ENCODE results near the gene CES3.
"Not testable (repeated sequence)": the region's sequence is repeated elsewhere in the genome, so short reads cannot be mapped to it uniquely, and the experiment has no call there.

Gene CES3

GRCh38 chr16:66974156-66974931, 13.3 kb downstream of the CES3 start:
- not testable (repeated sequence) for DNase-seq

- not testable (repeated sequence) for DNase-seq
Measured at GRCh38 chr16:66974932-66975246, 13.8 kb downstream of the CES3 start.

- no peak for DNase-seq
Measured at GRCh38 chr16:66975302-66975893, 14.3 kb downstream of the CES3 start.

DNA sequence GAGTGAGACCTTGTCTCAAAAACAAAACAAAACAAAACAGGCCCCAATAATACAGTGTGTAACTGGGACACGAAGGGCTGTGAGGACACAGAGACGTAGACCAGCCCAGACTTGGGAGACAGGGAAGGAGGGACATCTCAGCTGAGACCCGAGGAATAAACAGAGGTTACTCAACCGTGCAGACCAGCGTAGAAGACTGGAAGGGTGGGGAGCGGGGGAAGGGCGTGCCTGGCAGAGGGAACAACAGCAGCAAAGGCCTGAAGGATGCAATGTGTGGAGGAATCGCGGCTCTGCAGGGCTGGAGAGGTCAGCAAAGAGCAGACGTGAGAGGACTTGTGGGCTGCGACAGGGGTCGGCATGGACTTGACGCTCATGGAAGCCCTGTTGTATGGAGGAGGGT, 15.7 kb downstream of the CES3 start:
- DNase-seq = no peak

DNA sequence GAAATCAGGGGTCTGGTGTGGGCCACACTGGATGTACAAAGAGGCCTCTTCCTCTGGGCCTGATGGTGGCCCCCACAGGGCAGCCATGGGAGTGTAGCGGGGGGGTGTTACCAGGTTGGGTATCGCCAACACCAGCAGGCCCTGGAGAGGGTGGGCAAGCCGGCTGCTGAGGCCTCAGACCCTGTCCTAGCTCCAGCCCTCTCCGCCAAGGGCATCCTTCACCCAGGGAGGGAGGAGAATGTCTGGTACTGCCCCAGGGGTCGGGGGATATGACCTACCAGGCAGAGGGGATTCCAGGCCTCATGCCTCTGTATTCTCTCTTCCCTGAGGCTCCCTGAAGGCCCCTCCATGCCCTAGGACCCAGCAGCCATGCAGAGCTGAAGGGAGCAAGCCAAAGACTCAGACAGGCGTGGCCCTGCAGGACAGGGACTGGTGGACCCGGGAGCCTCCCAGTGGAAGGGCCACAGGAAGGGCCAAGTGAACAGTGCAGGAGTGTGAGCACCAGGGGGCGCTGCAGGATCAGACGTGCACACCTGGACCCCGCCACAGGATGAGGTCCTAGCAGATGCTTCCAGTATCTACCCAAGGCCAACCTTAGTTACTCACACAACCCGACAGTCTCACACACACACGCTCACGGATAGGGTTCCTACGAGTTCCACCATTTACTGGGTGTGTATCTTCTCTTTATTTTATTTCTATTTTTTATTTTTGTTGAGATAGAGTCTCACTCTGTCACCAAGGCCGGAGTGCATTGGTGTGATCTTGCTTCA, 16.5 kb downstream of the CES3 start:
- DNase-seq = peak; percentile 94

DNA sequence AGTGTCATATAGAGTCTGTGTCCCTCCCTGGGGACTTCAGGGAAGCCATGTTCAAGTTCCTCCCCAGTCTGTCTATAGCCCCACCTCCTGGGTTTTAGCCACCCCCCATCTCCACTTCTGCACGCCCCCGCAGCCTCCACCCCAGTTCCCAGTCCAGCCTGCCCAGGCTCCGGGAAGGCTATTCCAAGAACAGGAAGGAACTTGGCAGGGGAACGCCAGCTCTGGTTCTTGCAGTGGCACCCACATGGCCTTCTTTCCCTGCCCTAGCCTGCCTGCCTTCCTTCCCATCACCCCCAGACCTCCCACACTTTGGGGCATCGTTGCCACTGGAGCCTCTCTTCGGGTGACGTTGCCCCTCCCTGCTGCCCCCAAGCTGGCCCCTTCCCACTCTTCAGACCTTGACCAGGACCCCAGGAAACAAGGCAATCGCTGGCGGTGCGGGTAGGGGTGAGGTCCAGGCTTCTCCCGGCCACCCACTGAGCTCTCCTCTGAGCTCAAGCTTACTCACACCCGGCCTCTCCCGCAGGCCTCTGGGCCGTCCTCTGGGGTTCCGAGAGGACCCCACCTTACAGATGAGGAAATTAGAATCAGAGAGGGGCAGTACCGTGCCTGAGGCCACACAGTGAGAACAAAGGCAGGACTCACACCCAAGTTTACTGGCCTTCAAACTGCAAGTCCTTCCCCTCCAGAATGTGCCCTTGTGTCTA, 18.1 kb downstream of the CES3 start:
- DNase-seq = no peak

DNA sequence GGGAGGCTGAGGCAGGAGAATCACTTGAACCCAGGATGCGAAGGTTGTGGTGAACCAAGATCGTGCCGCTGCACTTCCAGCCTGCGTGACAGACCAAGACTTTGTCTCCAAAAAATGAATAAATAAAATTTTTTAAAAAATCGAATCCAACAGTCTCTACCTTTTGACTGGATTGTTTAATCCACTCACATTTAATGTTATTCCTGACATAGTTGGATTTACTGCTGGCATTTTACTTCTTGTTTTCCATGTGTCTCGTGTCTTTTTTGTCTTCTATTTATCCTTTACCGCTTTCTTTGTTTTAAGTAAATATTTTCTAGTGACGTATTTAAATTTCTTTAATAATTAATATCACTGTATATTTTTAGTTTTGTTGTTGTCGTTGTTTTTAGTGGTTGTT, 22.0 kb downstream of the CES3 start:
- no peak for DNase-seq

DNA sequence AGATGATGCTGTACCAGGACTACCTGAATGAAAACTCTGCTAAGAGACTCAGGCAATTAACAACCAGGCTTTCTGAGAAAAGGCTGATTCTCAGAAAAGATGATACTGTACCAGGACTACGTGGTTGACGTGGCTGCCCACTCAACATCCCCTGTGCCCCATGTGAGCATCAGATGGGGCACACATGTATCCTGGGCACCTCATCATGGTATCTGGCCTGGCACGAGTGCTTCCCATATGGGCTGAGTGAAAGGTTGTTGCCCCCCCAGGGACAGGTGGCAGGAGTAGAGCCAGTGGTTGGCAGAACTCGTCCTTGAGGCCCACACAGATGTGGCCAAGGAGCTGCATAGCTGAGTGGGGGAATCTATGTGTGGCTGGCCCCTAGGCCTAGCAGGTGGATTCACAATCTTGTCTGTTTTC, 23.8 kb downstream of the CES3 start:
- no peak for DNase-seq

GRCh38 chr16:66986559-66986958, 25.5 kb downstream of the CES3 start:
- DNase-seq = no peak

GRCh38 chr16:66988197-66988788, 27.2 kb downstream of the CES3 start, which contains the start of gene CES4A:
Gene CES4A (plus strand): TSS chr16:66988589. CDS start chr16:66988773, 184 bp downstream.
- DNase-seq = no peak

DNA sequence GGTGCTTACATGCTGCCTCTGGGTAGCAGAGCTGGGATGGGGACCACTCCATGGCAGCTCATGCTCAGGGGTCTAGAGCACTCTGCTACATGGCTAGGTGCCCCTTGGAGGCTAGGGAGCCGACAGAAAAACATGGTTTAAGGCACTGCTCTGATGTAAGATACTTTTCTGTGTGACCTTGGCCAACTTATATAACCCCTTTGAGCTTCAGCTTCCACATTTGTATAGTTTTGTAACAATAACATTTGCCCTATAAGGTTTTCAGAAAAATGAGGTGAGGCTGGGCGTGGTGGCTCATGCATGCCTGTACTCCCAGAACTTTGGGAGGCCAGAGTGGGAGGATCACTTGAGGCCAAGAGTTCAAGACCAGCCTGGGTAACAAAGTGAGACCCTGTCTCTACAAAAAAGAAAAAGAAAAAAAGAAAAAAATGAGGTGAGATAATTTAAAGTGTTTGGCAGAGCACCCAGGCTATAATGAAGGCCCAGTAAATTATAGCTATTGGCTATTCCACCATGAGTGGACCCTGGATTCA, 30.5 kb downstream of the CES3 start:
- no peak for DNase-seq

GRCh38 chr16:66993558-66993957, 32.5 kb downstream of the CES3 start:
- DNase-seq = not testable (repeated sequence)

GRCh38 chr16:66996324-66996982, 35.4 kb downstream of the CES3 start:
- no peak for DNase-seq

DNA sequence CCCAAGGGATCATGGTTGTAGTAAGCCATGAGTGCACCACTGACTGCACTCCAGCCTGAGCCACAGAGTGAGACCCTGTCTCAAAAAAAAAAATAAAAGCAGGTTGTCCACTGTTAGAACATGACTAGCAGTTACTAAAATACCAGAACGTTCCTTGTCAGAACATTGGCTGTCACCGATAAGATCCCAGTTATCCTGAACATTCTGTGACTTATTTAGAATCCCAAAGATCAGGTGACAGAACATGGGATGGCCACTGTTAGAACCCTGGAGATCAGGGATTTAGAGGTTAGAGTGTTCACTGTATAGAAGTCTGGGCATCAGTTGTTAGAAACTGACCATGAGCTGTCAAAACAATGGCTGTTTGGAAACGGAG, 35.9 kb downstream of the CES3 start:
- DNase-seq = no peak

- DNase-seq = peak; percentile 71
Measured at GRCh38 chr16:67000384-67001351, 39.6 kb downstream of the CES3 start.

- DNase-seq = no peak
Measured at GRCh38 chr16:67001726-67002125, 40.7 kb downstream of the CES3 start.

GRCh38 chr16:67006930-67007658, 46.0 kb downstream of the CES3 start:
- peak; percentile 85 for DNase-seq

GRCh38 chr16:67009158-67009557, 48.1 kb downstream of the CES3 start:
- DNase-seq = no peak

DNA sequence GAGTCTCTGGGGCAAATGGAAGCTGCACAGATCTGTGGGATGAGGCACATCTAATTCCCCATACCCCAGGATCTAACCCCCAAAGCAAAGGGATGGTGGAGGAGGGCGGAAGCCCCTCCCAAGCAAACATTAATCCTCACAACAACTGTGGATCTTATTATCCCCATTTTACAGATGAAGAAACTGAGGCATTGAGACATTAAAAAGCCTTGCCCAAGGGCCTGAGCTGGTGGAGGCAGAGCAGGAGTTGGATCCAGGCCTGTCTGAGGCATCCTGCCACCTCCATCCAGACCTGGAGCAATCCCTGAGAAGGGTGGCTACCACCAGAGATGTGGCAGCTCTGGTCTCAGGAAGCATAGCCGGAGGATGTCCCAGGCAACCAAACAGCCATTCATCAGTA, 50.2 kb downstream of the CES3 start:
- DNase-seq = no peak

DNA sequence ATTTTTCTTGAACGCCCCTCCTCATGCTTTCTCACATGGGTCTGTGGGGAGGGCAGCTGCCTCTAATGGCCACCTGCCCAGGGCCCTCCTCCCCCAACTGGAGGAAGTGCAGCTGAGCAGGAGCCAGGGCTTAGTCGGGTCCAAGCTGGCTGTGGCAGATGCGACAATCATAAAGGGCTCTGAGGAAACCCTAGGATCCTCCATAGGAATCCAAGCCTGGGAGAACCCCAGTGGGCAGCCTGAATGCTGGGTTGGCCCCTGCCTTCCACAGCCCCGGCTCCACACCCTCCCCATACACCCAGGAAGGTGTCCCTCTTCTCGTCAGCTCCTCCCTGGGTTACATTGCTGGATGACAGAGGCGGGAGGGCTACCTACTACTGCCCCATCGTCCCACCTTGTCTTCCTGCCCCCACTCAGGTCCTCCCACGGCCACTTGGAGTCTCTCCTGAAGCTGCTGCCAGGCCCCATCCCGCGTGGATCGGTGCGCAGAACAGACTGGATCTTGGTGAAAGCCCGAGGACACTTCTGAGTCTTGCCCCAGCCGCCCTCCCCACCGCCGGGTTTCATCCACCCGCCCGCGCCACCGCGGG, 52.3 kb downstream of the CES3 start:
- no peak for DNase-seq

Data from islet precursor cell (in vitro differentiated cells).